BJ (cell line): Measurements from ENCODE around the gene SULF2. TPM values are rescaled to one million over a fixed set of nuclear protein-coding genes. Genes with fewer than 3 reads are reported as not detected.

Experiments used
- CTCF ChIA-PET: fragments of 350-600 bp; formaldehyde crosslinking; extraction: SDS; loops from one replicate; lab custom pipeline; 2021; ENCODE audit warnings: antibody characterized with exemption, inconsistent platforms; lab: Yijun Ruan, JAX
- POLR2A ChIA-PET: fragments of 300-600 bp; sonication (Branson Sonifier 250); formaldehyde crosslinking; extraction: SDS; loops from one replicate; lab custom pipeline; 2021; ENCODE audit warnings: antibody characterized with exemption; lab: Charles Lee
- DNase-seq: peaks from one replicate; pipeline ENCODE4 v3.0.0-alpha.2; 2011; ENCODE audit warnings: low read depth
- H3K27me3 ChIP-seq: 2 replicates; pipeline ENCODE4 v1.6.0; 2011; ENCODE audit warnings: low read length; ENCODE audit not compliant: control insufficient read depth, insufficient read depth
- H3K36me3 ChIP-seq: 2 replicates; pipeline ENCODE4 v1.5.1; 2011; ENCODE audit warnings: low read length; ENCODE audit not compliant: control insufficient read depth, insufficient read depth
- H3K4me3 ChIP-seq: 2 replicates; pipeline ENCODE4 v1.5.1; 2011; ENCODE audit warnings: low read depth, mild to moderate bottlenecking, control low read depth, low read length
- polyA plus RNA-seq: library from polyadenylated mRNA; depleted of rRNA; stranded (reverse); fragments of >200 nt; gene quantifications from 2 replicates; pipeline ENCODE4 v1.2.3, GENCODE V29; 2011
- TF ChIP-seq, protein P1 (sequence below): IDR thresholded peaks from 2 replicates; pipeline ENCODE4 v1.5.1; 2011; ENCODE audit warnings: low read depth, mild to moderate bottlenecking, control low read depth, inconsistent platforms, low read length, moderate library complexity; ENCODE audit not compliant: insufficient read depth

SULF2 gene
- polyA plus RNA-seq, 1 experiment, result 13.2 TPM

- ChIA-PET POLR2A (no interaction called here), CTCF (no interaction called here)
- Histone ChIP-seq H3K27me3 (peaks cover 4% of the 10 kb centered on the region; the same call in 1 of the 2 replicates), H3K4me3 (no peak overlapping the region), H3K36me3 (no peaks in the 10 kb centered on the region)
- DNase-seq, result no peak
- TF ChIP-seq, protein P1, sequence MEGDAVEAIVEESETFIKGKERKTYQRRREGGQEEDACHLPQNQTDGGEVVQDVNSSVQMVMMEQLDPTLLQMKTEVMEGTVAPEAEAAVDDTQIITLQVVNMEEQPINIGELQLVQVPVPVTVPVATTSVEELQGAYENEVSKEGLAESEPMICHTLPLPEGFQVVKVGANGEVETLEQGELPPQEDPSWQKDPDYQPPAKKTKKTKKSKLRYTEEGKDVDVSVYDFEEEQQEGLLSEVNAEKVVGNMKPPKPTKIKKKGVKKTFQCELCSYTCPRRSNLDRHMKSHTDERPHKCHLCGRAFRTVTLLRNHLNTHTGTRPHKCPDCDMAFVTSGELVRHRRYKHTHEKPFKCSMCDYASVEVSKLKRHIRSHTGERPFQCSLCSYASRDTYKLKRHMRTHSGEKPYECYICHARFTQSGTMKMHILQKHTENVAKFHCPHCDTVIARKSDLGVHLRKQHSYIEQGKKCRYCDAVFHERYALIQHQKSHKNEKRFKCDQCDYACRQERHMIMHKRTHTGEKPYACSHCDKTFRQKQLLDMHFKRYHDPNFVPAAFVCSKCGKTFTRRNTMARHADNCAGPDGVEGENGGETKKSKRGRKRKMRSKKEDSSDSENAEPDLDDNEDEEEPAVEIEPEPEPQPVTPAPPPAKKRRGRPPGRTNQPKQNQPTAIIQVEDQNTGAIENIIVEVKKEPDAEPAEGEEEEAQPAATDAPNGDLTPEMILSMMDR, result no peak
These were observed 37.6 kb downstream of the SULF2 start for GRCh38 chr20:47747669-47748031.

GRCh38 chr20:47744803-47745202 lies 40.5 kb downstream of the SULF2 start:
- H3K27me3 ChIP-seq, result peaks cover 3% of the 10 kb centered on the region; the same call in 1 of the 2 replicates
- POLR2A ChIA-PET, result no interaction called here
- H3K4me3 ChIP-seq, result no peak overlapping the region
- no peak for DNase-seq
- CTCF ChIA-PET, result interaction anchor here (0.8 to 1.5 kb wide), 2 partner anchors 20 to 876 kb away, joined by 4 to 5 read pairs; no protein-coding TSS in a partner anchor
- no peaks in the 10 kb centered on the region for H3K36me3 ChIP-seq
- TF ChIP-seq, protein P1, result no peak

DNA sequence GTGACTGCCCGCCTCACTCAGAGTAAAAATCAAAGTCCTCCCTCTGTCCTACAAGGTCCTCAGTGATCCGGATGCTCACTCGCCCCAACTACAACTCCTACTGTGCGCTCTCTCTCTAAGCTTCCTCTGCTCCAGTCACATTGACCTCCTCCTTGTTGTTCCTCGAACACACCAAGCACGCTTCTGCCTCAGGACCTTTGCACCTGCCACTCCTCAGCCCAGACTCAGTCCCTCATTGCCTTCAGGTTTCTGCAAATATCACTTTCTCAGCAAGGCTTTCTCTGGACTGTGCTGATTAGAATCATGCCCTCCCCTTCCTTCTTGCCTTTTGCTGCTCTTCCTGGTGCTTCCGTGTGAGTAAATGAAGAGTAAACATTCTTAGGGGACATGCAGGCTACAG lies 41.6 kb downstream of the SULF2 start:
- Histone ChIP-seq H3K36me3 (no peaks in the 10 kb centered on the region), H3K4me3 (no peak overlapping the region), H3K27me3 (peaks cover 2% of the 10 kb centered on the region; the same call in 1 of the 2 replicates)
- no peak for DNase-seq
- ChIA-PET CTCF (interaction anchor here (0.9 to 1.4 kb wide), 2 partner anchors 19 to 43 kb away, joined by 3 to 6 read pairs; no protein-coding TSS in a partner anchor), POLR2A (no interaction called here)
- TF ChIP-seq, protein P1, result no peak

DNA sequence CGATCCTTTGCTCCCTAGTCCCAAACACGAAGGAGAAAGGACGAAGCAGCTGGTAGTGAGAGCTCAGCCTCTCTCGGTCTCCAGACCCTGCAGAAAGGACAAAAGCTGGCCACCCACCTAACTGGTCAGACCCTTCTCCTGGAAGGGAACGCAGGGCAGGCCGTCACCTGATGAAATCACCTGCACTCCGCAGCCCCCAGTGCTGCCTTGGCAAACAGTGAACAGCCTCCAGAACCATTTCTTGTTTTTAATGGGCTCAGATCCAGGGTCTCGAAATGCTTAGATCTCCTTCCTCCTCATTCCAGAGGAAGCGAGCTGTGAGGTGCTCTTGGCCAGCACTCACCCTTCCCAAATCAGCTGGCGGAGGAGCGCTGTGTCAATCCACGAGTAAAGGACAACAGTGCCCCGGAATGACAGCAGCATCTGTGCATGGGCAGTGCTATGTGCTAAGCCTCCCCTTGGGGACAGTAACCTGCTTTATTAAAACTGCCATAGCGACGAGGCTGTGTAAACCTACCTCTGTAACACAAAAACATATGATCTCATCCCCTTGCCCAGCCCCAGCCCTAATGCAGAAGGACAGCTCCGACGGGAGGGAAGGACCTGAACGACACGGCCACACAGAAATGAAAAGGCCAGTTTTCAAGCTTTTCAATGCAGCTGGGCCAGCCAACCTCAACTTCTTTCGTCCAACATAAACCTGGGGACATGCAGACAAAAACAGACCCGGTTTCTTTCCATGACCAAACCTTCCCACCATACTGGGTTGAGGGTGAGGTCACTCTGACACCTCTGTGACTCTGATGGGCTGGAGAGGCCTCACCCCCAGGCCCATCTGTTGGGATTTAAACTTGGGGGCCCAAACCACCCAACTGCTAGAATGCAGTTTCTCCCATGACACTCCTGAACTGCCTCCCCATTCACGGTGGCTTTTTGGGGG lies 43.3 kb downstream of the SULF2 start:
- ChIA-PET CTCF (interaction anchor here (0.6 to 1.5 kb wide), 3 partner anchors 17 to 65 kb away, joined by 3 read pairs; no protein-coding TSS in a partner anchor), POLR2A (no interaction called here)
- H3K4me3 ChIP-seq, result no peak overlapping the region
- no peak for DNase-seq
- no peaks in the 10 kb centered on the region for H3K36me3 ChIP-seq
- TF ChIP-seq, protein P1, result no peak
- peaks cover 2% of the 10 kb centered on the region; the same call in 1 of the 2 replicates for H3K27me3 ChIP-seq

DNA sequence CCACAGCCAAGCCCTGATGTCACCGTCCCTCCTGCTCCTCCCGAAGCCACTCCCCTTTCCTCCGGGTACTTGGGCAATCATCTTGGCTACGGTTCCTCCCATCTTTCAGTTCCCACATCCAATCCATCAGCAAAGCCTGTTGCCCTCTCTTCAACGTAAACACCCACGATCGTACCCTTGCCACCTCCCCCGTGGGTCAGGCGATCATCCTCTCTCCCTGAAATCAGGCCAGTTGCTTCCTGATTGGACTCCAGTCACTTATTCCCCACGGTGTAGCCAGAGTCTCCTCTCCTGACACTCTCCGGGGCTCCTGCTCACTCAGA lies 44.5 kb downstream of the SULF2 start:
- CTCF ChIA-PET, result interaction anchor here (0.6 to 1.5 kb wide), 2 partner anchors 15 to 64 kb away, joined by 3 read pairs; no protein-coding TSS in a partner anchor
- H3K27me3 ChIP-seq, result peaks cover 2% of the 10 kb centered on the region; the same call in 1 of the 2 replicates
- POLR2A ChIA-PET, result no interaction called here
- H3K36me3 ChIP-seq, result no peaks in the 10 kb centered on the region
- H3K4me3 ChIP-seq, result no peak overlapping the region
- TF ChIP-seq, protein P1, result no peak
- no peak for DNase-seq
